NCI-H526 (cell line): ENCODE measurements around the gene KCNQ1.

ENCODE experiments used
- DNase-seq, 2 experiments: peaks; one replicate each; lab custom pipeline; 2025; lab: John Stamatoyannopoulos, UW

Gene KCNQ1

GRCh38 chr11:2409611-2410468, 35.0 kb upstream of the KCNQ1 start:
- peak in 1 of 2 experiments; percentile 35 for DNase-seq

- DNase-seq: no peak
These were observed 34.2 kb upstream of the KCNQ1 start for GRCh38 chr11:2410616-2411015.

- DNase-seq: no peak
These were observed 33.1 kb upstream of the KCNQ1 start for GRCh38 chr11:2411446-2412305.

- no peak for DNase-seq
These were observed 32.5 kb upstream of the KCNQ1 start for GRCh38 chr11:2412323-2412722.

- no peak for DNase-seq
These were observed 30.8 kb upstream of the KCNQ1 start for GRCh38 chr11:2413742-2414579.

- DNase-seq: no peak
These were observed 30.2 kb upstream of the KCNQ1 start for GRCh38 chr11:2414616-2415015.

- no peak for DNase-seq
These were observed 29.6 kb upstream of the KCNQ1 start for GRCh38 chr11:2415171-2415570.

GRCh38 chr11:2415601-2416380, 29.0 kb upstream of the KCNQ1 start:
- no peak for DNase-seq

- no peak for DNase-seq
These were observed 28.0 kb upstream of the KCNQ1 start for GRCh38 chr11:2416765-2417164.

- no peak for DNase-seq
These were observed 26.7 kb upstream of the KCNQ1 start for GRCh38 chr11:2417856-2418692.

GRCh38 chr11:2418693-2419360, 26.0 kb upstream of the KCNQ1 start:
- DNase-seq: no peak

- DNase-seq: peak; percentile 55 to 91
These were observed 24.9 kb upstream of the KCNQ1 start for GRCh38 chr11:2419638-2420501.

- peak; percentile 69 to 94 for DNase-seq
These were observed 24.1 kb upstream of the KCNQ1 start for GRCh38 chr11:2420502-2421225.

- DNase-seq: no peak
These were observed 23.4 kb upstream of the KCNQ1 start for GRCh38 chr11:2421226-2421994.

GRCh38 chr11:2421996-2422395, 22.8 kb upstream of the KCNQ1 start:
- no peak for DNase-seq

GRCh38 chr11:2422461-2423156, 22.2 kb upstream of the KCNQ1 start:
- DNase-seq: no peak
